ENCODE data around the gene IGF2BP2. TPM values are rescaled to one million over a fixed set of nuclear protein-coding genes. Genes with fewer than 3 reads are reported as not detected.

IGF2BP2 gene
- total and polyA plus RNA-seq, 2 of the 8 experiments (the other 6 are each of a cell fraction or from before 2014, with no cell fraction given) = 7.4 to 121 TPM

- H3K79me1 ChIP-seq (ENCODE audit: low read depth, low read length) = peaks cover 4% of the 10 kb centered on the region; the same call in 1 of the 2 replicates
- no peak overlapping the region for H2BK12ac ChIP-seq (ENCODE audit: low read depth, low read length)
- H3K9me3 ChIP-seq (ENCODE audit: insufficient read depth in 2 of 2, low read depth in 1 of 2, low read length in 1 of 2) = no peaks in the 10 kb centered on the region; a peak in 2 of 4 replicates
- H4K91ac ChIP-seq (replicated peaks; ENCODE audit: insufficient read length, low read length) = no peak overlapping the region
- H3K4me2 ChIP-seq (ENCODE audit: insufficient read depth in 1 of 2, low read depth in 2 of 2, low read length in 2 of 2) = peak overlapping the region; percentile 6 to 42; a peak in 3 of 4 replicates
- no peak overlapping the region for H3K23ac ChIP-seq (ENCODE audit: insufficient read length)
- no peak overlapping the region for H4K5ac ChIP-seq (ENCODE audit: insufficient read length, low read depth, low read length)
- WGBS, 2 experiments (ENCODE audit: extremely low coverage in 1 of 2, insufficient coverage in 1 of 2, insufficient read length in 1 of 2, insufficient replicate concordance in 2 of 2, low coverage in 1 of 2, low lambda C conversion rate in 2 of 2, missing lambda C conversion rate in 1 of 2) = 39% methylated on average over 1 of the region's 1 CpG; no CpG with 5 or more reads in 1 of the 2 experiments
- no peaks in the 10 kb centered on the region for H3K27me3 ChIP-seq (replicated peaks in 1 of 4; ENCODE audit: control insufficient read depth in 3 of 4, extremely low read depth in 1 of 4, insufficient read depth in 3 of 4, low read length in 3 of 4)
- H3K18ac ChIP-seq (ENCODE audit: extremely low read depth, low read length) = no peak overlapping the region
- peaks cover 5 to 93% of the 10 kb centered on the region in 2 experiments; a peak in 3 of 4 replicates for H3K79me2 ChIP-seq (ENCODE audit: control insufficient read depth in 1 of 2, insufficient read depth in 2 of 2, low read length in 2 of 2)
- no peak overlapping the region for H2BK15ac ChIP-seq (ENCODE audit: low read length)
- H3K27ac ChIP-seq (ENCODE audit: low read depth, low read length) = no peak overlapping the region; the same call in 1 of the 2 replicates
- no peak overlapping the region for H2BK20ac ChIP-seq (ENCODE audit: low read length)
- no peak overlapping the region for H3K4ac ChIP-seq (replicated peaks; ENCODE audit: insufficient read length, low read depth, low read length)
- CTCF ChIA-PET (ENCODE audit: partially characterized antibody) = interaction anchor here (1.0 to 1.6 kb wide), 5 partner anchors 16 to 73 kb away, joined by 3 to 8 read pairs (median 4); no protein-coding TSS in a partner anchor
- peak in 1 of 2 experiments; percentile 42 for DNase-seq (ENCODE audit: low read depth in 1 of 2, low spot score in 2 of 2)
- H3K9ac ChIP-seq (replicated peaks in 1 of 4; ENCODE audit: extremely low read depth in 1 of 4, low read depth in 3 of 4, low read length in 3 of 4) = no peak overlapping the region
- H2BK5ac ChIP-seq (ENCODE audit: low read depth, low read length) = 0 out of 2 replicates have a peak overlapping the region, but pooled peaks have one; percentile 2
- no peak overlapping the region for H3K14ac ChIP-seq (ENCODE audit: insufficient read length)
- peak; percentile 24 for FAIRE-seq
- H4K8ac ChIP-seq (ENCODE audit: extremely low read depth, insufficient read depth, low read length) = no peak overlapping the region
- peaks cover under 1 to 33% (median 11%) of the 10 kb centered on the region in 4 experiments; a peak in 5 of 7 replicates for H3K4me1 ChIP-seq (replicated peaks in 1 of 4; ENCODE audit: control insufficient read depth in 3 of 4, insufficient read depth in 4 of 4, low read length in 3 of 4)
- H3K4me3 ChIP-seq (ENCODE audit: extremely low read depth in 1 of 4, insufficient read depth in 2 of 4, low read depth in 3 of 4, low read length in 4 of 4) = no peak overlapping the region
- H2BK120ac ChIP-seq (replicated peaks; ENCODE audit: low read depth, low read length) = no peak overlapping the region
- no peak overlapping the region for H2AFZ ChIP-seq (ENCODE audit: low read length)
- H4K20me1 ChIP-seq (replicated peaks in 1 of 2; ENCODE audit: control insufficient read depth in 1 of 2, insufficient read depth in 2 of 2, low read length in 2 of 2) = peaks cover 10 to 12% of the 10 kb centered on the region in 2 experiments
- H3K56ac ChIP-seq (replicated peaks; ENCODE audit: insufficient read length, low read depth, low read length) = no peak overlapping the region
- no peaks in the 10 kb centered on the region for H3K36me3 ChIP-seq (ENCODE audit: control insufficient read depth in 2 of 4, insufficient read depth in 4 of 4, low read length in 3 of 4)
- no peak overlapping the region for H2AK5ac ChIP-seq (ENCODE audit: low read depth, low read length)
- no peaks in the 10 kb centered on the region for H3K23me2 ChIP-seq (ENCODE audit: low read depth, low read length)
- POLR2A ChIA-PET (ENCODE audit: partially characterized antibody) = interaction anchor here (1.0 to 1.7 kb wide), 5 partner anchors 8 to 187 kb away, joined by 3 to 4 read pairs (median 4); partner anchors contain the start of gene TRA2B
- TF ChIP-seq, protein P1, sequence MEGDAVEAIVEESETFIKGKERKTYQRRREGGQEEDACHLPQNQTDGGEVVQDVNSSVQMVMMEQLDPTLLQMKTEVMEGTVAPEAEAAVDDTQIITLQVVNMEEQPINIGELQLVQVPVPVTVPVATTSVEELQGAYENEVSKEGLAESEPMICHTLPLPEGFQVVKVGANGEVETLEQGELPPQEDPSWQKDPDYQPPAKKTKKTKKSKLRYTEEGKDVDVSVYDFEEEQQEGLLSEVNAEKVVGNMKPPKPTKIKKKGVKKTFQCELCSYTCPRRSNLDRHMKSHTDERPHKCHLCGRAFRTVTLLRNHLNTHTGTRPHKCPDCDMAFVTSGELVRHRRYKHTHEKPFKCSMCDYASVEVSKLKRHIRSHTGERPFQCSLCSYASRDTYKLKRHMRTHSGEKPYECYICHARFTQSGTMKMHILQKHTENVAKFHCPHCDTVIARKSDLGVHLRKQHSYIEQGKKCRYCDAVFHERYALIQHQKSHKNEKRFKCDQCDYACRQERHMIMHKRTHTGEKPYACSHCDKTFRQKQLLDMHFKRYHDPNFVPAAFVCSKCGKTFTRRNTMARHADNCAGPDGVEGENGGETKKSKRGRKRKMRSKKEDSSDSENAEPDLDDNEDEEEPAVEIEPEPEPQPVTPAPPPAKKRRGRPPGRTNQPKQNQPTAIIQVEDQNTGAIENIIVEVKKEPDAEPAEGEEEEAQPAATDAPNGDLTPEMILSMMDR (IDR thresholded peaks at IDR 0.05; ENCODE audit: control extremely low read depth in 1 of 3, insufficient read depth in 1 of 3, low read depth in 1 of 3, low read length in 3 of 3) = no peak
- TF ChIP-seq, protein P2, sequence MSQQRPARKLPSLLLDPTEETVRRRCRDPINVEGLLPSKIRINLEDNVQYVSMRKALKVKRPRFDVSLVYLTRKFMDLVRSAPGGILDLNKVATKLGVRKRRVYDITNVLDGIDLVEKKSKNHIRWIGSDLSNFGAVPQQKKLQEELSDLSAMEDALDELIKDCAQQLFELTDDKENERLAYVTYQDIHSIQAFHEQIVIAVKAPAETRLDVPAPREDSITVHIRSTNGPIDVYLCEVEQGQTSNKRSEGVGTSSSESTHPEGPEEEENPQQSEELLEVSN (IDR thresholded peaks at IDR 0.05) = no peak
- TF ChIP-seq CHD2 (IDR thresholded peaks at IDR 0.05; ENCODE audit: low read length) (no peak), HDAC6 (IDR thresholded peaks at IDR 0.05; ENCODE audit: low read depth, low read length) (no peak), SRF (IDR thresholded peaks at IDR 0.05; ENCODE audit: low read depth, low read length) (no peak), GABPA (IDR thresholded peaks at IDR 0.05; ENCODE audit: borderline replicate concordance, insufficient read depth, low read length) (no peak), RAD21 (IDR thresholded peaks at IDR 0.05 in 1 of 2, conservative IDR thresholded peaks at IDR 0.05 in 1 of 2; ENCODE audit: low read depth in 2 of 2, low read length in 2 of 2) (no peak), CEBPB (IDR thresholded peaks at IDR 0.05; ENCODE audit: low read depth, low read length) (no peak), RFX5 (IDR thresholded peaks at IDR 0.05; ENCODE audit: borderline replicate concordance, low read depth, low read length) (no peak), SIRT6 (IDR thresholded peaks at IDR 0.05; ENCODE audit: low read length) (no peak)
Measured at GRCh38 chr3:185750015-185750414, 74.8 kb downstream of the IGF2BP2 start.

All from H1 (cell line).